K562 (cell line): Measurements from ENCODE around the gene TNIK. TPM values are rescaled to one million over a fixed set of nuclear protein-coding genes. Genes with fewer than 3 reads are reported as not detected.
A peak's percentile ranks its signal among the peaks of the same experiment; 100 is the strongest.

Experiments used
- BCL6 ChIP-seq: fragments of 250-450 bp; sonication (Bioruptor Pico); IDR thresholded peaks from 2 replicates; pipeline ENCODE4 v1.4.0; 2020
- BDP1 ChIP-seq: IDR thresholded peaks from 3 replicates; pipeline ENCODE4 v1.6.1; 2011; ENCODE audit not compliant: insufficient read length, insufficient read depth
- C11orf30 ChIP-seq: fragments of 450-650 bp; IDR thresholded peaks from 2 replicates; pipeline ENCODE4 v1.6.1; 2016; ENCODE audit warnings: low read depth, mild to moderate bottlenecking
- EWSR1 ChIP-seq: fragments of 450-650 bp; IDR thresholded peaks from 2 replicates; pipeline ENCODE4 v1.6.1; 2018; ENCODE audit warnings: borderline replicate concordance, mild to moderate bottlenecking, low read depth, moderate library complexity; ENCODE audit not compliant: partially characterized antibody
- HDGF ChIP-seq: fragments of 450-650 bp; IDR thresholded peaks from 2 replicates; pipeline ENCODE4 v1.6.1; 2016
- HIVEP1 ChIP-seq: fragments of 250-450 bp; sonication (Bioruptor Pico); IDR thresholded peaks from 2 replicates; pipeline ENCODE4 v1.4.0; 2020; ENCODE audit warnings: mild to moderate bottlenecking
- HNRNPK ChIP-seq: fragments of 200-400 bp; formaldehyde crosslinking; IDR thresholded peaks from one replicate; pipeline ENCODE4 v1.6.1; 2018; ENCODE audit warnings: mild to moderate bottlenecking, low read depth, low read length; ENCODE audit not compliant: poor library complexity, severe bottlenecking
- JUND ChIP-seq, 2 experiments: IDR thresholded peaks; 2 replicates in 1 of 2; 3 replicates in 1 of 2; pipeline ENCODE4 v1.6.1; 2011; ENCODE audit warnings: borderline replicate concordance in 2 of 2, low read depth in 2 of 2, low read length in 2 of 2, improper control_type of control experiment in 1 of 2, missing biosample characterization in 1 of 2, missing genetic modification characterization in 1 of 2, missing genetic modification reagents in 1 of 2
- MECOM ChIP-seq: fragments of 250-450 bp; sonication (Bioruptor Pico); IDR thresholded peaks from 2 replicates; pipeline ENCODE4 v1.8.0; 2022; ENCODE audit warnings: inconsistent platforms
- NCOR1 ChIP-seq: fragments of 450-650 bp; IDR thresholded peaks from 2 replicates; pipeline ENCODE4 v1.6.1; 2016; ENCODE audit warnings: mild to moderate bottlenecking, moderate library complexity
- NFYB ChIP-seq: IDR thresholded peaks from 2 replicates; pipeline ENCODE4 v1.6.1; 2011; ENCODE audit warnings: mild to moderate bottlenecking, moderate library complexity; ENCODE audit not compliant: insufficient read length; ENCODE audit errors: extremely low read depth
- OTX1 ChIP-seq: fragments of 450-650 bp; formaldehyde crosslinking; IDR thresholded peaks from 2 replicates; pipeline ENCODE4 v1.4.0; 2022; ENCODE audit warnings: mild to moderate bottlenecking
- PHTF2 ChIP-seq: fragments of 250-450 bp; sonication (Bioruptor Pico); IDR thresholded peaks from 2 replicates; pipeline ENCODE4 v1.5.0; 2021; ENCODE audit warnings: mild to moderate bottlenecking
- POLR2AphosphoS5 ChIP-seq: IDR thresholded peaks from 2 replicates; pipeline ENCODE4 v1.6.1; 2011; ENCODE audit warnings: mild to moderate bottlenecking, low read depth, low read length, moderate library complexity; ENCODE audit not compliant: control insufficient read depth, insufficient read depth
- PTTG1 ChIP-seq: fragments of 450-650 bp; IDR thresholded peaks from 2 replicates; pipeline ENCODE4 v1.6.1; 2016; ENCODE audit warnings: low read depth, mild to moderate bottlenecking, missing genetic modification characterization, missing compliant biosample characterization
- RAD21 ChIP-seq, 2 experiments: fragments of 250-450 bp in 1 of 2; fragments of 450-650 bp in 1 of 2; sonication (Bioruptor Pico) in 1 of 2; formaldehyde crosslinking in 1 of 2; IDR thresholded peaks in 1 of 2; conservative IDR thresholded peaks in 1 of 2; 2 replicates each; pipeline versions ENCODE4 v1.4.0 to v1.8.0; 2020 to 2022; ENCODE audit warnings: mild to moderate bottlenecking in 2 of 2, moderate library complexity in 1 of 2
- RB1 ChIP-seq: fragments of 450-650 bp; IDR thresholded peaks from 2 replicates; pipeline ENCODE4 v1.6.1; 2017; ENCODE audit warnings: low read depth, mild to moderate bottlenecking
- SMARCA4 ChIP-seq: fragments of 450-650 bp; IDR thresholded peaks from 2 replicates; pipeline ENCODE4 v1.6.1; 2016
- SNIP1 ChIP-seq: fragments of 450-650 bp; IDR thresholded peaks from 2 replicates; pipeline ENCODE4 v1.7.1; 2017; ENCODE audit warnings: low read depth, mild to moderate bottlenecking
- ZC3H4 ChIP-seq: sonication (generic); formaldehyde crosslinking; IDR thresholded peaks from 2 replicates; pipeline ENCODE4 v1.9.0; 2021; ENCODE audit warnings: missing genetic modification reagents, borderline replicate concordance
- ZNF507 ChIP-seq: conservative IDR thresholded peaks from 2 replicates; pipeline ENCODE4 v1.6.1; 2017; ENCODE audit warnings: missing genetic modification characterization, missing compliant biosample characterization
- ZNF695 ChIP-seq: fragments of 450-650 bp; formaldehyde crosslinking; IDR thresholded peaks from 2 replicates; pipeline ENCODE4 v1.4.0; 2020; ENCODE audit warnings: mild to moderate bottlenecking, moderate library complexity
- polyA plus RNA-seq, 8 experiments: library from polyadenylated mRNA; depleted of rRNA in 4 of 8; stranded (reverse) in 5 of 8; unstranded in 3 of 8; fragments of >200 nt; fragmentation: Nextera tagmentation in 2 of 8; fragmentation: Illumina TruSeq in 1 of 8; extraction: Ambion mirVana in 2 of 8; extraction: Trizol in 1 of 8; gene quantifications; 2 replicates each; pipeline versions ENCODE4 v1.2.1 to v1.2.3, GENCODE V29; 2011 to 2014; ENCODE audit warnings: inconsistent platforms in 1 of 8, missing spikeins in 1 of 8
- total RNA-seq, 7 experiments: library from RNA; depleted of rRNA in 6 of 7; stranded (reverse); fragments of >200 nt in 6 of 7; fragmentation: Illumina TruSeq in 2 of 7; extraction: Trizol in 2 of 7; gene quantifications; 2 replicates each; pipeline versions ENCODE4 v1.2.1 to v1.2.3, GENCODE V29; 2011 to 2021; ENCODE audit warnings: low replicate concordance in 1 of 7
- TF ChIP-seq, protein P1 (sequence below): fragments of 150-350 bp; IDR thresholded peaks from 2 replicates; pipeline ENCODE4 v1.6.1; 2014; ENCODE audit warnings: low read depth, mild to moderate bottlenecking, low read length, borderline replicate concordance
- TF ChIP-seq, protein P2 (sequence below), 2 experiments: fragments of 450-650 bp; IDR thresholded peaks; 2 replicates each; pipeline ENCODE4 v1.6.1; 2016

TNIK gene
- total and polyA plus RNA-seq, 9 of the 15 experiments (the other 6 are each of a cell fraction or from before 2014, with no cell fraction given): 6.6 to 39.0 (median 24.7) TPM

DNA sequence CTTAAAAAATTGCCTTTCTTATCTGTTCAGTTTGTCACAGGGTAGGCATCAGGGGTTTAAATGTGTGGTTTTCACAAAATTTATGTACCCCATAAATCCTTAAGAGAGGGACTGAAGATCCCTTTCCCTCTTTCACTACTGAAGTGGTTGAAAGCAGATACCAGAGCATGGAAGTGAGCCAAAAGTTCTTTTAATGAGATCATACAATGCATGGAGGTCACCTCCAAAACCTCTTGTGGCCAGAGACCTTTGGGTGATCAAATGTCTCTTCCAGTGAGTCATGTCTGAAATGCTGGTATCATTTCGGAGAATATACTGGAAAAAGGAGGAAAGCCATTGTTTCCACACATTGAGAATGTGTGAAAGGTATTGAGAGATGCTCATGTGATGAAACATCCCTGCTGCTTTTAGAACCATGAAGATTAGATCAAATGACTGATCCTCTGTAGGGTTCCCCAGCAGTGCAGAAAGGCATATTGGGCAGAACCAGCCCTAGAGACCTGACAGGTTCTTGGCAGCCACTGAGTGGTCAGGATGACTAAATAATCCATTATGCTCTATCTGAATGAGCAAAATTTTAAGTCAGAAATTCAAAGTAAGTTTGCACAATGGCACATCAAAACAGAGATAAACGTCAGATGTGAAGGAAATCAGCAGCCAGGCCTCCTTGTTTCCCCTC is 267.9 kb downstream of the TNIK start (continued):
- TF ChIP-seq, protein P1, sequence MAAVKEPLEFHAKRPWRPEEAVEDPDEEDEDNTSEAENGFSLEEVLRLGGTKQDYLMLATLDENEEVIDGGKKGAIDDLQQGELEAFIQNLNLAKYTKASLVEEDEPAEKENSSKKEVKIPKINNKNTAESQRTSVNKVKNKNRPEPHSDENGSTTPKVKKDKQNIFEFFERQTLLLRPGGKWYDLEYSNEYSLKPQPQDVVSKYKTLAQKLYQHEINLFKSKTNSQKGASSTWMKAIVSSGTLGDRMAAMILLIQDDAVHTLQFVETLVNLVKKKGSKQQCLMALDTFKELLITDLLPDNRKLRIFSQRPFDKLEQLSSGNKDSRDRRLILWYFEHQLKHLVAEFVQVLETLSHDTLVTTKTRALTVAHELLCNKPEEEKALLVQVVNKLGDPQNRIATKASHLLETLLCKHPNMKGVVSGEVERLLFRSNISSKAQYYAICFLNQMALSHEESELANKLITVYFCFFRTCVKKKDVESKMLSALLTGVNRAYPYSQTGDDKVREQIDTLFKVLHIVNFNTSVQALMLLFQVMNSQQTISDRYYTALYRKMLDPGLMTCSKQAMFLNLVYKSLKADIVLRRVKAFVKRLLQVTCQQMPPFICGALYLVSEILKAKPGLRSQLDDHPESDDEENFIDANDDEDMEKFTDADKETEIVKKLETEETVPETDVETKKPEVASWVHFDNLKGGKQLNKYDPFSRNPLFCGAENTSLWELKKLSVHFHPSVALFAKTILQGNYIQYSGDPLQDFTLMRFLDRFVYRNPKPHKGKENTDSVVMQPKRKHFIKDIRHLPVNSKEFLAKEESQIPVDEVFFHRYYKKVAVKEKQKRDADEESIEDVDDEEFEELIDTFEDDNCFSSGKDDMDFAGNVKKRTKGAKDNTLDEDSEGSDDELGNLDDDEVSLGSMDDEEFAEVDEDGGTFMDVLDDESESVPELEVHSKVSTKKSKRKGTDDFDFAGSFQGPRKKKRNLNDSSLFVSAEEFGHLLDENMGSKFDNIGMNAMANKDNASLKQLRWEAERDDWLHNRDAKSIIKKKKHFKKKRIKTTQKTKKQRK: no peak
- TF ChIP-seq EWSR1 (no peak), ZNF695 (CRISPR knock-in tag) (no peak), BDP1 (no peak), NFYB (no peak), ZC3H4 (no peak), RB1 (no peak), C11orf30 (peak; percentile 44), HIVEP1 (0 out of 2 replicates have a peak, but pooled peaks have one; percentile 23), ZNF507 (tag) (no peak), POLR2AphosphoS5 (peak; percentile 90), SMARCA4 (peak; percentile 99), OTX1 (0 out of 2 replicates have a peak, but pooled peaks have one; percentile 33), MECOM (no peak; the same call in 1 of the 2 replicates), HNRNPK (no peak), NCOR1 (peak; percentile 92), RAD21 (CRISPR knock-in tag; conservative IDR thresholded peaks at IDR 0.05 in 1 of 2, IDR thresholded peaks at IDR 0.05 in 1 of 2) (peak; percentile 11 to 25; a peak in 3 of 4 replicates), BCL6 (CRISPR knock-in tag) (no peak), JUND (IDR thresholded peaks at IDR 0.05; ENCODE audit: borderline replicate concordance, low read depth, low read length) (peak; percentile 87), JUND (tag; IDR thresholded peaks at IDR 0.05; ENCODE audit: borderline replicate concordance, low read depth, low read length) (peak; percentile 98), PTTG1 (tag) (no peak), PHTF2 (CRISPR knock-in tag) (no peak), HDGF (no peak), SNIP1 (no peak)
- TF ChIP-seq, protein P2, sequence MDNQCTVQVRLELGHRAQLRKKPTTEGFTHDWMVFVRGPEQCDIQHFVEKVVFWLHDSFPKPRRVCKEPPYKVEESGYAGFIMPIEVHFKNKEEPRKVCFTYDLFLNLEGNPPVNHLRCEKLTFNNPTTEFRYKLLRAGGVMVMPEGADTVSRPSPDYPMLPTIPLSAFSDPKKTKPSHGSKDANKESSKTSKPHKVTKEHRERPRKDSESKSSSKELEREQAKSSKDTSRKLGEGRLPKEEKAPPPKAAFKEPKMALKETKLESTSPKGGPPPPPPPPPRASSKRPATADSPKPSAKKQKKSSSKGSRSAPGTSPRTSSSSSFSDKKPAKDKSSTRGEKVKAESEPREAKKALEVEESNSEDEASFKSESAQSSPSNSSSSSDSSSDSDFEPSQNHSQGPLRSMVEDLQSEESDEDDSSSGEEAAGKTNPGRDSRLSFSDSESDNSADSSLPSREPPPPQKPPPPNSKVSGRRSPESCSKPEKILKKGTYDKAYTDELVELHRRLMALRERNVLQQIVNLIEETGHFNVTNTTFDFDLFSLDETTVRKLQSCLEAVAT (IDR thresholded peaks at IDR 0.05): peak in 1 of 2 experiments; percentile 61; a peak in 2 of 4 replicates
